ENCODE measurements around the gene INTS1.

Gene INTS1

GRCh38 chr7:1503390-1503789 lies 799 bp downstream of the INTS1 start:
- no peak for DNase-seq (ENCODE audit: low spot score)

GRCh38 chr7:1502845-1503244 lies 1.3 kb downstream of the INTS1 start:
- DNase-seq (ENCODE audit: low spot score) = no peak

- DNase-seq (ENCODE audit: low spot score) = no peak
Observed at GRCh38 chr7:1501487-1502270, 2.5 kb downstream of the INTS1 start.

GRCh38 chr7:1500064-1500807 lies 4.0 kb downstream of the INTS1 start:
- DNase-seq (ENCODE audit: low spot score) = no peak

GRCh38 chr7:1499367-1500029 lies 4.7 kb downstream of the INTS1 start:
- DNase-seq (ENCODE audit: low spot score) = no peak

GRCh38 chr7:1498370-1499305 lies 5.6 kb downstream of the INTS1 start:
- no peak for DNase-seq (ENCODE audit: low spot score)

GRCh38 chr7:1497293-1497927 lies 6.8 kb downstream of the INTS1 start:
- no peak for DNase-seq (ENCODE audit: low spot score)

GRCh38 chr7:1496531-1497292 lies 7.5 kb downstream of the INTS1 start:
- no peak for DNase-seq (ENCODE audit: low spot score)

- DNase-seq (ENCODE audit: low spot score) = no peak
Observed at GRCh38 chr7:1495564-1496242, 8.5 kb downstream of the INTS1 start.

GRCh38 chr7:1494866-1495563 lies 9.2 kb downstream of the INTS1 start:
- DNase-seq (ENCODE audit: low spot score) = no peak

GRCh38 chr7:1494447-1494846 lies 9.7 kb downstream of the INTS1 start:
- no peak for DNase-seq (ENCODE audit: low spot score)

- DNase-seq (ENCODE audit: low spot score) = no peak
Observed at GRCh38 chr7:1493571-1493970, 10.6 kb downstream of the INTS1 start.

- no peak for DNase-seq (ENCODE audit: low spot score)
Observed at GRCh38 chr7:1493129-1493528, 11.1 kb downstream of the INTS1 start.

GRCh38 chr7:1492640-1493039 lies 11.5 kb downstream of the INTS1 start:
- no peak for DNase-seq (ENCODE audit: low spot score)

- DNase-seq (ENCODE audit: low spot score) = no peak
Observed at GRCh38 chr7:1492221-1492620, 12.0 kb downstream of the INTS1 start.

- no peak for DNase-seq (ENCODE audit: low spot score)
Observed at GRCh38 chr7:1490837-1491236, 13.4 kb downstream of the INTS1 start.

GRCh38 chr7:1489336-1489735 lies 14.9 kb downstream of the INTS1 start:
- no peak for DNase-seq (ENCODE audit: low spot score)

GRCh38 chr7:1488016-1488415 lies 16.2 kb downstream of the INTS1 start:
- DNase-seq (ENCODE audit: low spot score) = no peak

- no peak for DNase-seq (ENCODE audit: low spot score)
Observed at GRCh38 chr7:1487466-1487865, 16.7 kb downstream of the INTS1 start.

Measured in cerebellar cortex (tissue), 1 donor.